Measurements from ENCODE around the gene STX16.

DNA sequence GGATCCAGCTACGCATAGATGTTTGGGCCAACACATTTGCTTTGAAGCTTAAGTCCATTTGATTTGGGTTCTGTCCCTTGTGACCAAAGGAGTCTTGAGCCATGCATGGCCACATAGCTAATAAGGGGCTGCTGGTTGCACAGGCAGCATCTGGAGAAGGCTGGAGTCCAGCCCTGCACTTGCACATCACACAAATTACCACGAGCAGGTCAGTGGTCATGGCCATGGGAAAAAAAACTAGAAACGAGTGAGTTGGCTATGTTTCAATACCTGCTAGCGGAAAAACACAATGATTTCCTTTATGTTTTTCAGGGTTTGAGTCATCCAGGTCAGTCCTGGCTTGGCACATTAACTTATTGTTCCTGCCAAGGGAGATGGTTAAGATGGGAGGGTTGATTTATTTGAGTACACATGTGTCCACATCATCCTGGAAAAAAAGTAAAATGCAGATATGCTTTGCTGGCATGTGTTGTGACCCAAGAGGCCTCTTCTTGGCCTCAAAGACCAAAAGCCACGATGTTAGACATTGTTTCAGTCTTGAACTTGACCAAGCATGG is 5.6 kb upstream of the STX16 start:
- TF ChIP-seq, protein P1, sequence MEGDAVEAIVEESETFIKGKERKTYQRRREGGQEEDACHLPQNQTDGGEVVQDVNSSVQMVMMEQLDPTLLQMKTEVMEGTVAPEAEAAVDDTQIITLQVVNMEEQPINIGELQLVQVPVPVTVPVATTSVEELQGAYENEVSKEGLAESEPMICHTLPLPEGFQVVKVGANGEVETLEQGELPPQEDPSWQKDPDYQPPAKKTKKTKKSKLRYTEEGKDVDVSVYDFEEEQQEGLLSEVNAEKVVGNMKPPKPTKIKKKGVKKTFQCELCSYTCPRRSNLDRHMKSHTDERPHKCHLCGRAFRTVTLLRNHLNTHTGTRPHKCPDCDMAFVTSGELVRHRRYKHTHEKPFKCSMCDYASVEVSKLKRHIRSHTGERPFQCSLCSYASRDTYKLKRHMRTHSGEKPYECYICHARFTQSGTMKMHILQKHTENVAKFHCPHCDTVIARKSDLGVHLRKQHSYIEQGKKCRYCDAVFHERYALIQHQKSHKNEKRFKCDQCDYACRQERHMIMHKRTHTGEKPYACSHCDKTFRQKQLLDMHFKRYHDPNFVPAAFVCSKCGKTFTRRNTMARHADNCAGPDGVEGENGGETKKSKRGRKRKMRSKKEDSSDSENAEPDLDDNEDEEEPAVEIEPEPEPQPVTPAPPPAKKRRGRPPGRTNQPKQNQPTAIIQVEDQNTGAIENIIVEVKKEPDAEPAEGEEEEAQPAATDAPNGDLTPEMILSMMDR (IDR thresholded peaks at IDR 0.05): no peak
- no peak for TF ChIP-seq POLR2A (IDR thresholded peaks at IDR 0.05)
